HG03280 (cell line): ENCODE results near the gene SLC12A3.
"Not testable (repeated sequence)": the region's sequence is repeated elsewhere in the genome, so short reads cannot be mapped to it uniquely, and the experiment has no call there.

Source experiments
- ATAC-seq: cut with Tn5 transposase; IDR thresholded peaks from one replicate; pipeline ENCODE4 v1.9.1; 2021; ENCODE audit warnings: mild to moderate bottlenecking, moderate library complexity; ENCODE audit not compliant: unreplicated experiment

The SLC12A3 gene

GRCh38 chr16:56866955-56867830 lies 2.2 kb downstream of the SLC12A3 start:
- no peak for ATAC-seq

- ATAC-seq, result no peak
Measured at GRCh38 chr16:56868175-56868574, 3.2 kb downstream of the SLC12A3 start.

- not testable (repeated sequence) for ATAC-seq
Measured at GRCh38 chr16:56868766-56869165, 3.8 kb downstream of the SLC12A3 start.

GRCh38 chr16:56869513-56870275 lies 4.7 kb downstream of the SLC12A3 start:
- no peak for ATAC-seq

- ATAC-seq, result no peak
Measured at GRCh38 chr16:56870276-56870888, 5.4 kb downstream of the SLC12A3 start.

GRCh38 chr16:56871172-56871593 lies 6.2 kb downstream of the SLC12A3 start:
- ATAC-seq, result peak; percentile 43

GRCh38 chr16:56872863-56873391 lies 7.9 kb downstream of the SLC12A3 start:
- no peak for ATAC-seq

- ATAC-seq, result no peak
Measured at GRCh38 chr16:56874800-56875199, 9.8 kb downstream of the SLC12A3 start.

- no peak for ATAC-seq
Measured at GRCh38 chr16:56876048-56876447, 11.0 kb downstream of the SLC12A3 start.

- no peak for ATAC-seq
Measured at GRCh38 chr16:56877486-56878182, 12.6 kb downstream of the SLC12A3 start.

GRCh38 chr16:56878282-56878854 lies 13.4 kb downstream of the SLC12A3 start:
- ATAC-seq, result no peak

GRCh38 chr16:56879276-56879675 lies 14.3 kb downstream of the SLC12A3 start:
- ATAC-seq, result no peak

- no peak for ATAC-seq
Measured at GRCh38 chr16:56880176-56880575, 15.2 kb downstream of the SLC12A3 start.

GRCh38 chr16:56880685-56881084 lies 15.7 kb downstream of the SLC12A3 start:
- ATAC-seq, result no peak

- no peak for ATAC-seq
Measured at GRCh38 chr16:56882077-56882800, 17.2 kb downstream of the SLC12A3 start.

- no peak for ATAC-seq
Measured at GRCh38 chr16:56883586-56883985, 18.6 kb downstream of the SLC12A3 start.

GRCh38 chr16:56884026-56884582 lies 19.1 kb downstream of the SLC12A3 start:
- ATAC-seq, result no peak

- ATAC-seq, result not testable (repeated sequence)
Measured at GRCh38 chr16:56884929-56885328, 19.9 kb downstream of the SLC12A3 start.

- ATAC-seq, result no peak
Measured at GRCh38 chr16:56885446-56886162, 20.6 kb downstream of the SLC12A3 start.
